ENCODE results near the gene PPM1N. TPM values are rescaled to one million over a fixed set of nuclear protein-coding genes. Genes with fewer than 3 reads are reported as not detected.
A peak's percentile ranks its signal among the peaks of the same experiment; 100 is the strongest.

The PPM1N gene
- total RNA-seq, 1 donor from 2014 or later = 0.48 TPM

DNA sequence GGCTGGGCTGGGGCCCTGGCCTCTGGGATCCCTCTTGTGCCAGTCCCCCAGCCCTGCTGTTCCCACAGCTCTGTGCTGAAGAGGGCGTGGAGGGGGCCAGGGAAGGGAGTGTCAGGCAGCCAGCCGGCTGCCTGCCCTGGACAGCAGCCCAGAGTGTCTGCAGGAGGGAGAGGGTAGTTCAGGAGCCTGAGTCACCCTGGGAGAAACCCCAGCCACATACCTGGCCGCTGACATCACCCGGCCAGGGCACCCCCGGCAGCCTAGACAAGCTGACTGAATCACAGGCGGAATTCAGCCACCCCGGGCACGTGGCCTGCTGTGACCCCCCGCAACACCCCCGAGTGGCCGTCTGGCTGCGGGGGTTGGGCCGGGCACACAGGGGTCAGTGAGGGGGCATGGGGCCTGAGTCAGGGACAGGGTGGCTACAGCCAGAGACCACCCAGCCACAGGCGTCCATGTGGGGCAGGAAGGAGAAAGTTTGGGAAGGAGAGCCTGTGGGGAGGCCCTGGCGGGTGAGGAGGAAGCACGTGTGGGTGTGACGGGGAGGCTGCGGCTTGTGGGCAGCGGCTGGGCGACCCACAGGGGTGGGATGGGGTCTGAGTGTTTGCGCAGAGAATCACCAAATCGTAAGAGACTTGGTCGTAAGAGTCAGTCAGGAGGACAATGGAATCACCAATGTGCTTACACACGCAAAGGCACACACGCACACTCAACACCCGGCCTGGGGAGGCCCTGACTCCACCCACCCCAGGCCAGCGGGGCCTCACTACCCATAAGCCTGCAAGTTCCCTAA is 42.3 kb upstream of the PPM1N start:
- peak overlapping the region; percentile 98 for H3K27ac Mint-ChIP-seq
- DNase-seq (ENCODE audit: extremely low spot score, unreplicated experiment) = peak; percentile 87
- no peaks in the 10 kb centered on the region for H3K36me3 Mint-ChIP-seq
- no peaks in the 10 kb centered on the region for H3K9me3 Mint-ChIP-seq
- TF ChIP-seq, protein P1, sequence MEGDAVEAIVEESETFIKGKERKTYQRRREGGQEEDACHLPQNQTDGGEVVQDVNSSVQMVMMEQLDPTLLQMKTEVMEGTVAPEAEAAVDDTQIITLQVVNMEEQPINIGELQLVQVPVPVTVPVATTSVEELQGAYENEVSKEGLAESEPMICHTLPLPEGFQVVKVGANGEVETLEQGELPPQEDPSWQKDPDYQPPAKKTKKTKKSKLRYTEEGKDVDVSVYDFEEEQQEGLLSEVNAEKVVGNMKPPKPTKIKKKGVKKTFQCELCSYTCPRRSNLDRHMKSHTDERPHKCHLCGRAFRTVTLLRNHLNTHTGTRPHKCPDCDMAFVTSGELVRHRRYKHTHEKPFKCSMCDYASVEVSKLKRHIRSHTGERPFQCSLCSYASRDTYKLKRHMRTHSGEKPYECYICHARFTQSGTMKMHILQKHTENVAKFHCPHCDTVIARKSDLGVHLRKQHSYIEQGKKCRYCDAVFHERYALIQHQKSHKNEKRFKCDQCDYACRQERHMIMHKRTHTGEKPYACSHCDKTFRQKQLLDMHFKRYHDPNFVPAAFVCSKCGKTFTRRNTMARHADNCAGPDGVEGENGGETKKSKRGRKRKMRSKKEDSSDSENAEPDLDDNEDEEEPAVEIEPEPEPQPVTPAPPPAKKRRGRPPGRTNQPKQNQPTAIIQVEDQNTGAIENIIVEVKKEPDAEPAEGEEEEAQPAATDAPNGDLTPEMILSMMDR (conservative IDR thresholded peaks at IDR 0.05) = no peak
- H3K4me3 Mint-ChIP-seq = peak overlapping the region; percentile 37
- H3K27me3 Mint-ChIP-seq = peaks cover 4% of the 10 kb centered on the region
- peaks cover 28% of the 10 kb centered on the region for H3K4me1 Mint-ChIP-seq (ENCODE audit: unreplicated experiment)

DNA sequence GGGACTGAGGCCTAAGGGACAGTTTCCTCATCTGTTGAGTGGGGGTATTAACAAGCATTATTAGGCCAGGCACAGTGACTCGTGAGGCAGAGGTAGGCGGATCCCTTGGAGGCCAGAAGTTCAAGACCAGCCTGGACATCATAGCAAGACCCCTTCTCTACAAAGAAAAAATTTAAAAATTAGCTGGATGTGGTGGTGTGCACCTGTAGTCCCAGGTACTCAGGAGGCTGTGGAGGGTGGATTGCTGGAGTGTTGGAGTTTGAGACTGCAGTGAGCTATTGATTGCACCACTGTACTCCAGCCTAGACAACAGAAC is 41.8 kb upstream of the PPM1N start:
- Mint-ChIP-seq H3K27ac (peak overlapping the region; percentile 98), H3K36me3 (no peaks in the 10 kb centered on the region), H3K4me3 (no peak overlapping the region), H3K4me1 (ENCODE audit: unreplicated experiment) (peaks cover 24% of the 10 kb centered on the region), H3K9me3 (no peaks in the 10 kb centered on the region), H3K27me3 (peaks cover under 1% of the 10 kb centered on the region)
- TF ChIP-seq, protein P1 (conservative IDR thresholded peaks at IDR 0.05) = no peak
- DNase-seq (ENCODE audit: extremely low spot score, unreplicated experiment) = no peak

DNA sequence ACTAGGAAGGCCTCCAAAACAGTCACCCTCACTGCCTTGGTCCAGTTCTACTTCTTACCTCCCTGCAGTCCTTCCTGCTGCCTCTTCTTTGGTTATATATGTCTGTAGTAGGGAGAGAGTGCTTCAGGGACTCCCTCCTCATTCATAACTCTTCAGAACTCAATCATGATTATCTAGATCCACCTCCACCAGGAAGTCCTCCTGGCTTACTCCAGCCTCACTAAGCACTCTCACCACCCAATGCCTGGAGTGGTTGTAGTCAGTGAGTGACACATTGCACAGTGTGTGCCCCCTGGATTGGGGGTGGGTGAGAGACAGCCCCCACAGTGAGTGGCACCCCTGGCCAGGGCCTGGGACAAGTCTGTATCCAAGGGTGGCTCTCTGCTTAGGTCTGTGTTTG is 40.5 kb upstream of the PPM1N start:
- Mint-ChIP-seq H3K4me3 (no peak overlapping the region), H3K27me3 (no peaks in the 10 kb centered on the region), H3K36me3 (no peaks in the 10 kb centered on the region), H3K27ac (peak overlapping the region; percentile 20), H3K4me1 (ENCODE audit: unreplicated experiment) (peaks cover 15% of the 10 kb centered on the region), H3K9me3 (no peaks in the 10 kb centered on the region)
- TF ChIP-seq, protein P1 (conservative IDR thresholded peaks at IDR 0.05) = no peak
- DNase-seq (ENCODE audit: extremely low spot score, unreplicated experiment) = no peak

DNA sequence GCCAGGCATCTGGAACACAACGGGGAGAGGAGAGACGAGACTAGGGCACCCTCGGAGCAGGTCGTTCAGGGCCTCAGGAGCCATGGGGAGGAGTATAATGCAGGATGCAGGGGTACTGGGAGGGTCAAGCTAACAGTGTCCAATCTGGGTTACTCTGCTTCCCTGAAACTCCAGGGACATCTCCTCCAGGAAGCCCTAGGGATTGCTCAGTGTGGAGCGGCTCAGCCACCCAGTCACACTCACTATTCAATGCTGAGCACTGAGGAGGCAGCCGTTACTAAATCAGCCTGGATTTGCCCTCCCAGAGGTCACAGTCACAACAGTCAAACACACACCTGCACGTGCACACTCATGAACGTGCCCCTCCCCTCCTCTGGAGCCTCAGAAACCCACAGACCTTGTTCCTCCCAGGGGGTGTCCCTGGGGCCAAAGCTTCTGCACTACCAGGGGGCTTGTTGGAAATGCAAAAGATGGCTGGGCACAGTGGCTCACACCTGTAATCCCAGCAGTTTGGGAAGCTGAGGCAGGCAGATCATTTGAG is 37.4 kb upstream of the PPM1N start:
- Mint-ChIP-seq H3K27ac (no peak overlapping the region), H3K4me1 (ENCODE audit: unreplicated experiment) (peaks cover 7% of the 10 kb centered on the region), H3K9me3 (no peaks in the 10 kb centered on the region), H3K36me3 (no peaks in the 10 kb centered on the region), H3K4me3 (no peak overlapping the region), H3K27me3 (peaks cover 6% of the 10 kb centered on the region)
- no peak for DNase-seq (ENCODE audit: extremely low spot score, unreplicated experiment)
- TF ChIP-seq, protein P1 (conservative IDR thresholded peaks at IDR 0.05) = no peak

DNA sequence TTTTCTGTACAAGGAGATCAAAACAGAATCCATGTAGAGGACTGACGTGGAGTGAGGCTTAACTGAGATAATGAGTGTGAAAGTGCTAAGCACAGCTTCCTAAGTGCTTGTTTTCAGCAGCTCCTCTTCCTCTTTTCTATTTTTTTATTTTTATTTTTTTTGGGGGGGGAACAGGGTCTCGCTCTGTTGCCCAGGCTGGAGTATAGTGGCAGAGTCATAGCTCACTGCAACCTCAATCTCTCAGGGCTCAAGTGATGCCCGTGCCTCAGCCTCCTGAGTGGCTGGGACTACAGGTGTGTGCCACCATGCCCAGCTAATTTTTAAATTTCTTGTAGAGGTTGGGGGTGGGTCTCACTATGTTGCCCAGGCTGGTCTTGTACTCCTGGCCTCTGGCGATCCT is 36.1 kb upstream of the PPM1N start:
- Mint-ChIP-seq H3K27me3 (peaks cover 6% of the 10 kb centered on the region), H3K27ac (no peak overlapping the region), H3K4me1 (ENCODE audit: unreplicated experiment) (no peaks in the 10 kb centered on the region), H3K4me3 (no peak overlapping the region), H3K9me3 (no peaks in the 10 kb centered on the region), H3K36me3 (no peaks in the 10 kb centered on the region)
- DNase-seq (ENCODE audit: extremely low spot score, unreplicated experiment) = no peak
- TF ChIP-seq, protein P1 (conservative IDR thresholded peaks at IDR 0.05) = no peak

All from type B pancreatic cell (in vitro differentiated cells).